IMR-90 (cell line): ENCODE measurements around the gene GSN. TPM values are rescaled to one million over a fixed set of nuclear protein-coding genes. Genes with fewer than 3 reads are reported as not detected.

Experiments used
- ATAC-seq: fragments of 200-7000 bp; cut with Tn5 transposase; 2 replicates; pipeline ENCODE4 v1.9.1; 2020; ENCODE audit warnings: low read depth, mild to moderate bottlenecking, moderate library complexity
- BruUV-seq: library from RNA; stranded (reverse); fragments of 400-500 nt; replicated peaks from 2 replicates; lab custom pipeline; 2021; lab: Mats Ljungman, UMichigan
- CTCF ChIA-PET: fragments of 300-600 bp; formaldehyde crosslinking; extraction: SDS; loops from one replicate; lab custom pipeline; 2021; ENCODE audit warnings: antibody characterized with exemption; lab: Yijun Ruan, JAX
- POLR2A ChIA-PET: fragments of 300-600 bp; sonication (Branson Sonifier 250); formaldehyde crosslinking; loops from one replicate; lab custom pipeline; 2022; ENCODE audit warnings: antibody characterized with exemption; ENCODE audit not compliant: unreplicated experiment; lab: Charles Lee
- DNase-seq: peaks from one replicate; pipeline ENCODE4 v3.0.0; 2013
- H2AFZ ChIP-seq: replicated peaks from 2 replicates; pipeline ENCODE3; 2013; ENCODE audit warnings: low read length, mild to moderate bottlenecking; ENCODE audit not compliant: poor library complexity
- H2AK5ac ChIP-seq: 2 replicates; pipeline ENCODE4 v1.6.1; 2013; ENCODE audit warnings: low read depth, low read length, inconsistent platforms
- H2AK9ac ChIP-seq: replicated peaks from 2 replicates; pipeline ENCODE3; 2013; ENCODE audit warnings: mild to moderate bottlenecking, low read depth, low read length, moderate library complexity; ENCODE audit not compliant: poor library complexity
- H2BK120ac ChIP-seq: 2 replicates; pipeline ENCODE4 v1.6.1; 2013; ENCODE audit warnings: low read depth, low read length, inconsistent platforms
- H2BK15ac ChIP-seq: 3 replicates; pipeline ENCODE4 v1.6.1; 2013; ENCODE audit warnings: low read depth, low read length, inconsistent platforms
- H2BK20ac ChIP-seq: 2 replicates; pipeline ENCODE4 v1.6.1; 2013; ENCODE audit warnings: low read depth, mild to moderate bottlenecking, inconsistent platforms, low read length, moderate library complexity
- H2BK5ac ChIP-seq: 2 replicates; pipeline ENCODE4 v1.6.1; 2013; ENCODE audit warnings: mild to moderate bottlenecking, low read depth, low read length, inconsistent platforms; ENCODE audit not compliant: poor library complexity, severe bottlenecking
- H3K14ac ChIP-seq: replicated peaks from 2 replicates; pipeline ENCODE4 v1.6.1; 2013; ENCODE audit warnings: low read depth, low read length, inconsistent platforms
- H3K18ac ChIP-seq: 2 replicates; pipeline ENCODE4 v1.6.1; 2013; ENCODE audit warnings: low read depth, low read length, control low read depth
- H3K23ac ChIP-seq: 2 replicates; pipeline ENCODE4 v1.6.1; 2013; ENCODE audit warnings: low read depth, low read length, inconsistent platforms
- H3K27ac ChIP-seq: 2 replicates; pipeline ENCODE4 v1.5.1; 2013; ENCODE audit warnings: mild to moderate bottlenecking, control low read depth, low read length; ENCODE audit not compliant: insufficient read depth
- H3K27me3 ChIP-seq: 2 replicates; pipeline ENCODE4 v1.6.1; 2013; ENCODE audit warnings: low read length; ENCODE audit not compliant: control insufficient read depth, insufficient read depth
- H3K36me3 ChIP-seq: 2 replicates; pipeline ENCODE4 v1.6.1; 2013; ENCODE audit warnings: low read length, mixed read lengths; ENCODE audit not compliant: control insufficient read depth, insufficient read depth
- H3K4ac ChIP-seq: 2 replicates; pipeline ENCODE4 v1.6.1; 2013; ENCODE audit warnings: low read depth, low read length, inconsistent platforms
- H3K4me1 ChIP-seq: 2 replicates; pipeline ENCODE4 v1.6.1; 2013; ENCODE audit warnings: low read length, mixed read lengths; ENCODE audit not compliant: control insufficient read depth, insufficient read depth
- H3K4me2 ChIP-seq: 2 replicates; pipeline ENCODE4 v1.6.1; 2013; ENCODE audit warnings: low read depth, mild to moderate bottlenecking, control low read depth, low read length, moderate library complexity
- H3K4me3 ChIP-seq: 2 replicates; pipeline ENCODE4 v1.5.1; 2013; ENCODE audit warnings: low read depth, mild to moderate bottlenecking, control low read depth, low read length, moderate library complexity; ENCODE audit not compliant: insufficient read depth
- H3K56ac ChIP-seq: 2 replicates; pipeline ENCODE4 v1.6.1; 2013; ENCODE audit warnings: low read length, inconsistent platforms; ENCODE audit not compliant: insufficient read depth; ENCODE audit errors: extremely low read depth
- H3K79me1 ChIP-seq, 2 experiments: 2 replicates each; pipeline ENCODE4 v1.6.1; 2013; ENCODE audit warnings: low read length in 2 of 2, inconsistent platforms in 1 of 2, low read depth in 1 of 2
- H3K9ac ChIP-seq: 2 replicates; pipeline ENCODE4 v1.6.1; 2013; ENCODE audit warnings: low read depth, low read length, control low read depth
- H3K9me1 ChIP-seq: 2 replicates; pipeline ENCODE4 v1.6.1; 2013; ENCODE audit warnings: low read length, inconsistent platforms; ENCODE audit not compliant: insufficient read depth
- H3K9me3 ChIP-seq: 2 replicates; pipeline ENCODE4 v1.6.1; 2013; ENCODE audit warnings: low read length; ENCODE audit not compliant: control insufficient read depth, insufficient read depth
- H4K20me1 ChIP-seq: 2 replicates; pipeline ENCODE4 v1.6.1; 2013; ENCODE audit warnings: low read length, inconsistent platforms; ENCODE audit not compliant: insufficient read depth
- H4K5ac ChIP-seq: 2 replicates; pipeline ENCODE4 v1.6.1; 2013; ENCODE audit warnings: mild to moderate bottlenecking, low read depth, low read length, control low read depth
- H4K8ac ChIP-seq, 2 experiments: 2 replicates each; pipeline ENCODE4 v1.6.1; 2013; ENCODE audit warnings: low read depth in 2 of 2, low read length in 2 of 2, control low read depth in 1 of 2, inconsistent platforms in 1 of 2
- H4K91ac ChIP-seq: 2 replicates; pipeline ENCODE4 v1.6.1; 2013; ENCODE audit warnings: low read depth, low read length, inconsistent platforms; ENCODE audit not compliant: insufficient read depth
- BHLHE40 ChIP-seq: fragments of 150-350 bp; IDR thresholded peaks from 2 replicates; pipeline ENCODE4 v1.6.1; 2016; ENCODE audit warnings: mild to moderate bottlenecking, low read depth, low read length
- CTCF ChIP-seq: conservative IDR thresholded peaks from 2 replicates; pipeline ENCODE4 v1.5.1; 2012; ENCODE audit warnings: mild to moderate bottlenecking, low read depth, low read length, improper control_type of control experiment
- RAD21 ChIP-seq: IDR thresholded peaks from 2 replicates; pipeline ENCODE4 v1.6.1; 2012; ENCODE audit warnings: low read length, improper control_type of control experiment
- RCOR1 ChIP-seq: IDR thresholded peaks from 2 replicates; pipeline ENCODE4 v1.6.1; 2012; ENCODE audit warnings: mild to moderate bottlenecking, low read length, improper control_type of control experiment; ENCODE audit not compliant: insufficient replicate concordance
- SMC3 ChIP-seq: fragments of 150-350 bp; IDR thresholded peaks from 2 replicates; pipeline ENCODE4 v1.6.1; 2016; ENCODE audit warnings: low read depth, mild to moderate bottlenecking, antibody characterized with exemption, low read length, moderate library complexity
- WGBS, 2 experiments: methylation state at CpG; one replicate each; pipeline versions ENCODE4 v1.1.5 to v1.1.7; 2013; ENCODE audit warnings: missing lambda C conversion rate in 2 of 2; ENCODE audit not compliant: insufficient read length in 1 of 2; ENCODE audit errors: extremely low coverage in 2 of 2; 5-methylcytosine and 5-hydroxymethylcytosine counted together
- dilution Hi-C: fragments of 300-500 bp; cut with HindIII; formaldehyde crosslinking; loops from one replicate; pipeline ENCODE4 v1.14.3; 2018; ENCODE audit warnings: low sequenced_read_pairs; ENCODE audit not compliant: unreplicated experiment
- in situ Hi-C: fragments of 300-500 bp; cut with MboI; formaldehyde crosslinking; loops from 3 replicates; pipeline ENCODE4 v1.14.3; 2019; ENCODE audit warnings: low sequenced_read_pairs, inconsistent platforms, mixed read lengths
- intact Hi-C: fragments of 100-400 bp; cut with micrococcal nuclease; formaldehyde crosslinking; loops from 2 replicates; pipeline ENCODE4 v1.10.0; 2022
- polyA plus RNA-seq, 3 experiments: library from polyadenylated mRNA; depleted of rRNA; stranded (reverse); fragments of >200 nt; gene quantifications; 2 replicates each; pipeline ENCODE4 v1.2.3, GENCODE V29; 2012; ENCODE audit warnings: low replicate concordance in 1 of 3
- total RNA-seq: library from RNA; depleted of rRNA; stranded (reverse); fragments of >200 nt; gene quantifications from 2 replicates; pipeline ENCODE4 v1.2.3, GENCODE V29; 2012

Gene GSN
- total and polyA plus RNA-seq, 2 of the 4 experiments (the other 2 are of a cell fraction): 495 to 547 TPM

DNA sequence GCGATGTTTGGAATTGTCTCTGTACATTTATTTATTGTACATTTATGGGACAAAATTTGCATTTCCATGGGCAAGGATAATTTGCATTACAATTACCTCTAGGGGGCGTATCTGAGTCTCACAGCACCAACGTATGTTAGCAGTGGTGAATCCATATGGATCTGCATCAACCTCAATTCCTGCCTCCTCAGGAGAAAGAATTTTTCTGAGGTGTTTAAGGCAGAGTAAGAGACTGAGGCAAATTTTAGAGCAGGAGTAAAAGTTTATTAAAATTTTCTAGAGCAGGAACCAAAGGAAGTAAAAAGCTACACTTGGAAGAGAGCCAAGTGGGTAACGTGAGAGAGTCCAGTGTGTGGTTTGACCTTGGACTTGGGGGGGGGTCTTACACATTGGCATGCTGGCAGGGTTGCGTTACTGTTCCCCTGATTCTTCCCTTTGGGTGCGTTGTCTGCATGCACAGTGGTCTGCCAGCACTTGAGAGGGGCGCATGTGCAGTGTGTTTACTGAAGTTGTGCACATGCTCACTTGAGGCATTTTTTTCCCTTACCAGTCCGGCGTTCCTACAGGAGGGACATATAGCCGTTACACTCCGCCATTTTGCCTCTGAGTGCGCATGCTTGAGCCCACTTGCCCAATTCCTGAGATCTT, 45.3 kb upstream of the GSN start:
- WGBS, 2 experiments: 82 to 100% methylated on average over 1 to 5 of the region's 12 CpGs
- H2BK15ac ChIP-seq: 0 out of 3 replicates have a peak overlapping the region, but pooled peaks have one; percentile 4
- H3K4me3 ChIP-seq: no peak overlapping the region
- ATAC-seq: 0 out of 2 replicates have a peak, but pooled peaks have one; percentile 63
- H3K23ac ChIP-seq: no peak overlapping the region
- no peak overlapping the region for H3K14ac ChIP-seq
- TF ChIP-seq BHLHE40 (no peak), SMC3 (peak; percentile 58), CTCF (peak; percentile 71), RAD21 (peak; percentile 67), RCOR1 (no peak)
- peak overlapping the region; percentile 17 for H2AFZ ChIP-seq
- DNase-seq: peak; percentile 61
- H2AK9ac ChIP-seq: no peak overlapping the region
- no peaks in the 10 kb centered on the region for H4K20me1 ChIP-seq
- H2AK5ac ChIP-seq: peak overlapping the region; percentile 77
- peak overlapping the region; percentile 57; the same call in 1 of the 2 replicates for H3K4ac ChIP-seq
- intact Hi-C loops: loop anchor here (2.0 kb wide), 1 partner anchor 46 kb away; the partner anchor contains the start of gene GSN
- H2BK5ac ChIP-seq: no peak overlapping the region
- H4K91ac ChIP-seq: no peak overlapping the region
- CTCF ChIA-PET: interaction anchor here (0.7 to 1.4 kb wide), 6 partner anchors 10 to 192 kb away, joined by 3 to 8 read pairs (median 4); partner anchors contain the start of gene GSN
- no peak overlapping the region for H3K56ac ChIP-seq
- dilution Hi-C loops: no loop called here
- H3K9me1 ChIP-seq: peaks cover 5% of the 10 kb centered on the region; the same call in 1 of the 2 replicates
- H4K8ac ChIP-seq: no peak overlapping the region
- peak overlapping the region; percentile 21; the same call in 1 of the 2 replicates for H2BK20ac ChIP-seq
- no peak overlapping the region for H3K4me2 ChIP-seq
- H3K27ac ChIP-seq: no peak overlapping the region
- H3K4me1 ChIP-seq: 0 out of 2 replicates have a peak, but pooled peaks cover 2% of the 10 kb centered on the region
- H3K27me3 ChIP-seq: no peaks in the 10 kb centered on the region
- no peak overlapping the region for H4K5ac ChIP-seq
- no peak overlapping the region for H3K9ac ChIP-seq
- no peaks in the 10 kb centered on the region for H3K9me3 ChIP-seq
- no TSS peak for BruUV-seq
- peaks cover 0 to 3% of the 10 kb centered on the region in 2 experiments; a peak in 1 of 4 replicates for H3K79me1 ChIP-seq
- no peaks in the 10 kb centered on the region for H3K36me3 ChIP-seq
- no peak overlapping the region for H3K18ac ChIP-seq
- in situ Hi-C loops: no loop called here
- POLR2A ChIA-PET: no interaction called here
- H2BK120ac ChIP-seq: 0 out of 2 replicates have a peak overlapping the region, but pooled peaks have one; percentile 11
